CD4-positive, alpha-beta T cell (primary cell): ENCODE data around the gene PCDH9. TPM values are rescaled to one million over a fixed set of nuclear protein-coding genes. Genes with fewer than 3 reads are reported as not detected.

Experiments used
- ATAC-seq: fragments of 200-7000 bp; cut with Tn5 transposase; one replicate; pipeline ENCODE4 v1.10.0; 2022; ENCODE audit warnings: mild to moderate bottlenecking; ENCODE audit not compliant: poor library complexity
- CTCF ChIA-PET: fragments of 350-600 bp; sonication (Branson Sonifier 250); formaldehyde crosslinking; loops from one replicate; lab custom pipeline; 2021; ENCODE audit warnings: antibody characterized with exemption, inconsistent platforms; lab: Charles Lee
- POLR2A ChIA-PET: fragments of 350-600 bp; sonication (Branson Sonifier 250); formaldehyde crosslinking; loops from one replicate; lab custom pipeline; 2021; ENCODE audit warnings: antibody characterized with exemption, inconsistent platforms; lab: Charles Lee
- DNase-seq, 14 experiments: peaks; one replicate each; pipeline ENCODE4 v3.0.0-alpha.2; 2013 to 2020; ENCODE audit warnings: mixed read lengths in 2 of 14
- H3K27ac ChIP-seq, 2 donors: one replicate each; pipeline versions ENCODE4 v1.5.1 to v1.7.0; 2013; ENCODE audit warnings: low read length in 2 of 2, low read depth in 1 of 2, mild to moderate bottlenecking in 1 of 2
- H3K27me3 ChIP-seq, 2 experiments: 1 replicate in 1 of 2; 2 replicates in 1 of 2; pipeline versions ENCODE4 v1.6.1 to v1.7.0; 2013; ENCODE audit warnings: low read length in 2 of 2, control low read depth in 1 of 2, mild to moderate bottlenecking in 1 of 2, moderate library complexity in 1 of 2; ENCODE audit not compliant: insufficient read depth in 2 of 2, control insufficient read depth in 1 of 2
- H3K36me3 ChIP-seq: one replicate; pipeline ENCODE4 v1.6.1; 2013; ENCODE audit warnings: low read length, control low read depth; ENCODE audit not compliant: insufficient read depth
- H3K4me1 ChIP-seq: one replicate; pipeline ENCODE4 v1.6.1; 2013; ENCODE audit warnings: low read length, control low read depth; ENCODE audit not compliant: insufficient read depth
- H3K4me3 ChIP-seq: one replicate; pipeline ENCODE4 v1.5.1; 2013; ENCODE audit warnings: mild to moderate bottlenecking, low read length, moderate library complexity
- H3K9me3 ChIP-seq, 2 experiments: 1 replicate in 1 of 2; 2 replicates in 1 of 2; pipeline versions ENCODE4 v1.6.1 to v1.7.0; 2013; ENCODE audit warnings: low read length in 2 of 2, mild to moderate bottlenecking in 2 of 2, control low read depth in 1 of 2, moderate library complexity in 1 of 2; ENCODE audit not compliant: control insufficient read depth in 1 of 2, insufficient read depth in 1 of 2
- H3K27ac Mint-ChIP-seq: one replicate; pipeline ENCODE4 v1.8.0; 2020; ENCODE audit warnings: mixed read lengths
- H3K27me3 Mint-ChIP-seq: one replicate; pipeline ENCODE4 v1.8.0; 2021; ENCODE audit warnings: mixed read lengths
- H3K36me3 Mint-ChIP-seq: one replicate; pipeline ENCODE4 v1.8.0; 2021; ENCODE audit warnings: low read depth, mixed read lengths
- H3K4me1 Mint-ChIP-seq: one replicate; pipeline ENCODE4 v1.8.0; 2021; ENCODE audit warnings: low read depth, mixed read lengths
- H3K4me3 Mint-ChIP-seq: one replicate; pipeline ENCODE4 v1.8.0; 2020; ENCODE audit warnings: mild to moderate bottlenecking, mixed read lengths
- H3K9me3 Mint-ChIP-seq: one replicate; pipeline ENCODE4 v1.8.0; 2020; ENCODE audit warnings: mixed read lengths
- intact Hi-C, 2 experiments: fragments of 100-400 bp; cut with DNase I in 1 of 2; cut with micrococcal nuclease in 1 of 2; formaldehyde crosslinking; loops; one replicate each; pipeline versions ENCODE4 v1.15.1 to v1.9.0; 2023 to 2025; cut with DNase I, micrococcal nuclease
- total RNA-seq, 174 experiments: library from RNA in 2 of 174; stranded (reverse) in 2 of 174; gene quantifications; one replicate each; pipeline ENCODE4 v1.2.3 and lab custom pipeline; 2021 to 2026
- TF ChIP-seq, protein P1 (sequence below): fragments of 200-600 bp; IDR thresholded peaks from one replicate; pipeline ENCODE4 v1.8.0; 2022; ENCODE audit warnings: antibody characterized with exemption, mild to moderate bottlenecking

Gene PCDH9
- total RNA-seq, 2 experiments from 2014 or later: 0.08 to 0.19 TPM

DNA sequence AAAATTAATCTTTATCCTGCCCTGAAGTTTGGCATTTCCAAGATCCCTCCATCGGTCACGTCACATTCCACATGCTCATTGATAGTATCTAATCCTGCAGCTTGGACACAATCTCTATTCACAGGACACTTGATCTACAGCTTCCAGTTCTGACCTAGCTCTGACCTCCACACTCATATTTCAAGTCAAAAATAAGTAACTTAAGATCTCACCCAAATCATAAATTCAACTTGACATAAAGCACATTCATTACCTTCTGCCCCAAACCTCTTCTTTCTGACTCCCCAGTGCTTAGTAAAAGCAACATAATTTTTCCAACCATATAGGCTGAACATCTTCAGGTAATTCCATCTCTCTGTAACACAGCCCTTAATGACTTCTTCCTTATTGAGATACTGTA lies 880.2 kb downstream of the PCDH9 start:
- no peaks in the 10 kb centered on the region for H3K36me3 Mint-ChIP-seq
- Histone ChIP-seq H3K4me3 (no peak overlapping the region), H3K4me1 (no peaks in the 10 kb centered on the region), H3K27me3 (no peaks in the 10 kb centered on the region), H3K9me3 (peaks cover 0 to 3% of the 10 kb centered on the region in 2 experiments), H3K27ac (no peak overlapping the region), H3K36me3 (no peaks in the 10 kb centered on the region)
- TF ChIP-seq, protein P1, sequence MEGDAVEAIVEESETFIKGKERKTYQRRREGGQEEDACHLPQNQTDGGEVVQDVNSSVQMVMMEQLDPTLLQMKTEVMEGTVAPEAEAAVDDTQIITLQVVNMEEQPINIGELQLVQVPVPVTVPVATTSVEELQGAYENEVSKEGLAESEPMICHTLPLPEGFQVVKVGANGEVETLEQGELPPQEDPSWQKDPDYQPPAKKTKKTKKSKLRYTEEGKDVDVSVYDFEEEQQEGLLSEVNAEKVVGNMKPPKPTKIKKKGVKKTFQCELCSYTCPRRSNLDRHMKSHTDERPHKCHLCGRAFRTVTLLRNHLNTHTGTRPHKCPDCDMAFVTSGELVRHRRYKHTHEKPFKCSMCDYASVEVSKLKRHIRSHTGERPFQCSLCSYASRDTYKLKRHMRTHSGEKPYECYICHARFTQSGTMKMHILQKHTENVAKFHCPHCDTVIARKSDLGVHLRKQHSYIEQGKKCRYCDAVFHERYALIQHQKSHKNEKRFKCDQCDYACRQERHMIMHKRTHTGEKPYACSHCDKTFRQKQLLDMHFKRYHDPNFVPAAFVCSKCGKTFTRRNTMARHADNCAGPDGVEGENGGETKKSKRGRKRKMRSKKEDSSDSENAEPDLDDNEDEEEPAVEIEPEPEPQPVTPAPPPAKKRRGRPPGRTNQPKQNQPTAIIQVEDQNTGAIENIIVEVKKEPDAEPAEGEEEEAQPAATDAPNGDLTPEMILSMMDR: no peak
- intact Hi-C loops: no loop called here
- no peak for DNase-seq
- POLR2A ChIA-PET: interaction anchor here (0.6 kb wide), 1 partner anchor 631 kb away, joined by 3 read pairs; no protein-coding TSS in a partner anchor
- no peak overlapping the region for H3K27ac Mint-ChIP-seq
- H3K4me3 Mint-ChIP-seq: no peak overlapping the region
- CTCF ChIA-PET: no interaction called here
- no peaks in the 10 kb centered on the region for H3K27me3 Mint-ChIP-seq
- H3K4me1 Mint-ChIP-seq: no peaks in the 10 kb centered on the region
- ATAC-seq: no peak
- H3K9me3 Mint-ChIP-seq: no peaks in the 10 kb centered on the region

DNA sequence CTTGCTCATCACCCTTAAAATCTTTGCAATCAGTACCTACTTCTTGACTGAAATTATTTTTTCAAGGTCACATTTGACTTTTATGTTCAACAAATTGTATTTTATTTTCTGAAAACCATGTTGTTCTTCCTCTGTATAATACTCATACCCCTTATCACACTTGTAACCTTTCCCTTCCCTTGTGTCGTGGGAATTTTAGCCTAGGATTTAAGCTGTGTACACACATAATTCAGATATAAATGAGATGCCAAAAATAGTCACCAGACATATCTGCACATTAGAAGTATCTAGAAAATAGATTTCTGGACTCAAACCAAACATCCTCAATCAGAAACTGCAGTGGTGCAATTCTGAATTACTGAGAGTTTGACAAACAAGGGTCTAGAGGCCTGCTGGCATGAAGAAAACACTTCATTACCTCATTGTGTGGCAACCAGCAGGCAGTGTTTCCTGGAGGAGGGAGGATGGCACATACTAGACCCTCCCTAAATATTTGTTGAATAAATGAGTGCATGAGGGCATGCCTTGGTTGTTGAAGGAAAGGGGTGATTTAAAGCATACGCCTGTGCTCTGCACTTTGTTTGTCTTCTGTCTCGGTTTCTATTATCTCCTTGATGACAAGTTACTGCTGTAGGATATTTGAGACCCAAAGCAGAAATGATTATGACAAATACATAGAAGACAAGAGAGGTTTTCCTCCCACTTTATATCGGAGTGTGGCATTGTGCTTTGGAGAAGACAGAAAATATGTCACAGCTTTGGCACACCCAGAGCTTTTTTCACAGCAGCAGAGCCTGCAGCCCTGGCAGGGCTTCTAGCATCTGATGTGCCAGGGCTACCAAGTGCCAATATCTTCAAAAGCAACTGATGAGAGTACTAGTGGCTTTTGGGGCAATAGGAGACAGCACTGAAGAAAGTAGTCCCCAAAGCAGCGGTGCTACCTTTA lies 881.1 kb downstream of the PCDH9 start:
- Mint-ChIP-seq H3K4me3 (no peak overlapping the region), H3K27ac (no peak overlapping the region), H3K27me3 (no peaks in the 10 kb centered on the region), H3K4me1 (no peaks in the 10 kb centered on the region), H3K9me3 (no peaks in the 10 kb centered on the region), H3K36me3 (no peaks in the 10 kb centered on the region)
- DNase-seq (no peak), ATAC-seq (no peak)
- ChIA-PET CTCF (no interaction called here), POLR2A (interaction anchor here (0.6 kb wide), 1 partner anchor 632 kb away, joined by 3 read pairs; no protein-coding TSS in a partner anchor)
- H3K4me3 ChIP-seq: no peak overlapping the region
- no peak overlapping the region for H3K27ac ChIP-seq
- peaks cover 0 to 3% of the 10 kb centered on the region in 2 experiments for H3K9me3 ChIP-seq
- no peaks in the 10 kb centered on the region for H3K27me3 ChIP-seq
- intact Hi-C loops: no loop called here
- TF ChIP-seq, protein P1: no peak
- no peaks in the 10 kb centered on the region for H3K4me1 ChIP-seq
- H3K36me3 ChIP-seq: no peaks in the 10 kb centered on the region

DNA sequence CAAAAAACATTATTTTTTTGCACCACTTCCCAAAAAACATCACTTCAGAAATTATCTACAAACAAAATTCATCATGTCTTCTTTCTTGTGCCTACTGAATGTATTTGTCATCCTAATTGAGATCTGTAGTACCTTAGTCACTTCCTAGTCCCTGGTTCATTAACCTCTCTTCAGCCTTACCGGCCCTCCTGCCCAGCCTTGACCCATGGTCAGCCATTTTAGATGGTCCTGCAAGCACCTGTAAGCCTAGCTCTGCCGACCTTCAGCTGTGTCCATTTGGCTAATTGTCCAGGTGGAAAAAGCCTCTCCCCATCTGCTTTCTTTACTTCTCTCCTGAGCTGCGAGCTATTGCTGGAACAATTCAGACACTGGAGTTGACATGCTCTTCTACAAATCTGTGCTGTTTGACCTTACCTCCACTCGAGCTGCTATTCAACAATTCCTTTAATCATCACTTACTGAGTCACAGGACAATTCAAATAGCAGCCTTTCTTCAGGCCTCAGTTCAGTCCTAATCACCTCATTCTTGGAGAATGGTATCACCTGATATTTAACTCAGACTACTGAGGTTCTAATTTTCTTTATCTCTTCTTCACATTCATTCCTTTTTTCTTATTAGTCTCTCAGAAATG lies 882.5 kb downstream of the PCDH9 start:
- H3K9me3 Mint-ChIP-seq: no peaks in the 10 kb centered on the region

More for the DNA sequence above, 882.5 kb downstream of the PCDH9 start:
- no peak for DNase-seq
- H3K27ac ChIP-seq: no peak overlapping the region
- intact Hi-C loops: no loop called here
- CTCF ChIA-PET: no interaction called here
- peaks cover 0 to 3% of the 10 kb centered on the region in 2 experiments for H3K9me3 ChIP-seq
- ATAC-seq: no peak
- TF ChIP-seq, protein P1: no peak
- no peaks in the 10 kb centered on the region for H3K4me1 ChIP-seq
- H3K27me3 Mint-ChIP-seq: no peaks in the 10 kb centered on the region
- no peaks in the 10 kb centered on the region for H3K36me3 ChIP-seq
- H3K4me3 Mint-ChIP-seq: no peak overlapping the region
- H3K27ac Mint-ChIP-seq: no peak overlapping the region
- no peak overlapping the region for H3K4me3 ChIP-seq
- H3K36me3 Mint-ChIP-seq: no peaks in the 10 kb centered on the region
- POLR2A ChIA-PET: no interaction called here
- no peaks in the 10 kb centered on the region for H3K27me3 ChIP-seq
- H3K4me1 Mint-ChIP-seq: no peaks in the 10 kb centered on the region
